HG02970 (cell line): Measurements from ENCODE around the gene NLK.
"Not testable (repeated sequence)": the region's sequence is repeated elsewhere in the genome, so short reads cannot be mapped to it uniquely, and the experiment has no call there.

ENCODE experiments used
- ATAC-seq: cut with Tn5 transposase; IDR thresholded peaks from one replicate; pipeline ENCODE4 v1.9.1; 2021; ENCODE audit warnings: mild to moderate bottlenecking, moderate library complexity, moderate number of reproducible peaks; ENCODE audit not compliant: unreplicated experiment, low FRiP score

Gene NLK

GRCh38 chr17:28144019-28144418 is 101.5 kb downstream of the NLK start:
- ATAC-seq = no peak

- ATAC-seq = no peak
Measured at GRCh38 chr17:28145348-28145747, 102.9 kb downstream of the NLK start.

- no peak for ATAC-seq
Measured at GRCh38 chr17:28147017-28147416, 104.5 kb downstream of the NLK start.

GRCh38 chr17:28151001-28151400 is 108.5 kb downstream of the NLK start:
- ATAC-seq = no peak

GRCh38 chr17:28154214-28154613 is 111.7 kb downstream of the NLK start:
- ATAC-seq = no peak

- ATAC-seq = not testable (repeated sequence)
Measured at GRCh38 chr17:28155405-28155804, 112.9 kb downstream of the NLK start.

- no peak for ATAC-seq
Measured at GRCh38 chr17:28159004-28159403, 116.5 kb downstream of the NLK start.

GRCh38 chr17:28159924-28160323 is 117.4 kb downstream of the NLK start:
- ATAC-seq = no peak

- ATAC-seq = no peak
Measured at GRCh38 chr17:28160610-28161009, 118.1 kb downstream of the NLK start.

GRCh38 chr17:28161311-28161710 is 118.8 kb downstream of the NLK start:
- no peak for ATAC-seq

- no peak for ATAC-seq
Measured at GRCh38 chr17:28166478-28166877, 124.0 kb downstream of the NLK start.

- no peak for ATAC-seq
Measured at GRCh38 chr17:28169621-28170349, 127.3 kb downstream of the NLK start.

- ATAC-seq = no peak
Measured at GRCh38 chr17:28170771-28171170, 128.3 kb downstream of the NLK start.

- no peak for ATAC-seq
Measured at GRCh38 chr17:28173031-28173561, 130.6 kb downstream of the NLK start.

- ATAC-seq = no peak
Measured at GRCh38 chr17:28173801-28174200, 131.3 kb downstream of the NLK start.

GRCh38 chr17:28174352-28175046 is 132.0 kb downstream of the NLK start:
- no peak for ATAC-seq

GRCh38 chr17:28177351-28177750 is 134.9 kb downstream of the NLK start:
- ATAC-seq = no peak

- ATAC-seq = no peak
Measured at GRCh38 chr17:28178800-28179199, 136.3 kb downstream of the NLK start.

- no peak for ATAC-seq
Measured at GRCh38 chr17:28180449-28180848, 138.0 kb downstream of the NLK start.

GRCh38 chr17:28181568-28181967 is 139.1 kb downstream of the NLK start:
- ATAC-seq = no peak

- no peak for ATAC-seq
Measured at GRCh38 chr17:28182559-28182958, 140.1 kb downstream of the NLK start.

- no peak for ATAC-seq
Measured at GRCh38 chr17:28185658-28186057, 143.2 kb downstream of the NLK start.
